HG02642 (cell line): ENCODE results near the gene SAMD11.

Experiments
- ATAC-seq: cut with Tn5 transposase; IDR thresholded peaks from one replicate; pipeline ENCODE4 v1.9.1; 2021; ENCODE audit warnings: mild to moderate bottlenecking; ENCODE audit not compliant: unreplicated experiment, poor library complexity

SAMD11 gene

DNA sequence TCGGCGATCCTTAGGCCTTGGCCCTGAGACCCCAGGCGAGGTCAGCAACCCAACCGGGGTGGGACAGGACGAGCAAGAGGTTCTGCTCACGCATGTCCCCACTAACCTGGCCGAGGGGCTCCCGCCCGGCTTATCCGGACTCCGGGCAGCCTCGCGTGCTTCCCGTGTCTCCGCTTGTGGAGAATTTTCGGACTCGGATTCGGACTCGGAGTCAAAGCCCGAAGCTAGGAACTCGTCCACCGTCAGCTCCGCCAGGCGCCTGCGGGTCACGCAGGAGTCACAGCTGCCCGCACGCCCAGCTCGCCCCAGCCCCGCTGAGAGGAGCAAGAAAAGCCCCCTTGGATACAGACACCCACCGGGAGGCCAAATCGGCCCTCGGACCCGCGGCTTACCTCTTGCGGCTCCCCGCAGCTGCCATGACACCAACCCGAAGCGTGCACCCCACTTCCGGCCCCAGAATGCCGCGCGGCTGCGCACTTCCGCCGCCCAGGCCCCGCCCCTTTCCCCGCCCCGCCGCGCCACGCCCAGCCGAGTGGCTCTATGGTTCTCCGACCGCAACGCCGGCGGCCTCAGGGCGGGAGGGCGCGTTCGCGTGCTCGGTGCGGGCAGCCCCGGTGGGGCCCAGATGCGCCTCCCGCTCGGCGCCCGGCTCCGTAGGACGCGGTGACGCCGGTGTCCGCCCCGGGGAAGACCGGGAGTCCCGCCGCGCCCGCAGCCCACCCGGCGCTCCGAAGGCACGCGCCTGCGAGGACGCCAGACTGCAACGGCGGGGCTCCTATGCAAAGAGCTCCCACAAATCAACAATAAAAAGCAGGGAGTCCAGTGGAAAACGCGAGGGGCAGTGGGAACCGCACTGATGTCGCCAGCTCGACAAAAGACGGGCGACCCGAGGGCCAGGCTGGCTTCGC is 35.4 kb downstream of the SAMD11 start, which contains the start of gene NOC2L:
Gene NOC2L (minus strand): TSS at position 434 of the 908 bp plus-strand sequence. CDS start 16 bp downstream, at position 418.
- peak; percentile 78 for ATAC-seq

DNA sequence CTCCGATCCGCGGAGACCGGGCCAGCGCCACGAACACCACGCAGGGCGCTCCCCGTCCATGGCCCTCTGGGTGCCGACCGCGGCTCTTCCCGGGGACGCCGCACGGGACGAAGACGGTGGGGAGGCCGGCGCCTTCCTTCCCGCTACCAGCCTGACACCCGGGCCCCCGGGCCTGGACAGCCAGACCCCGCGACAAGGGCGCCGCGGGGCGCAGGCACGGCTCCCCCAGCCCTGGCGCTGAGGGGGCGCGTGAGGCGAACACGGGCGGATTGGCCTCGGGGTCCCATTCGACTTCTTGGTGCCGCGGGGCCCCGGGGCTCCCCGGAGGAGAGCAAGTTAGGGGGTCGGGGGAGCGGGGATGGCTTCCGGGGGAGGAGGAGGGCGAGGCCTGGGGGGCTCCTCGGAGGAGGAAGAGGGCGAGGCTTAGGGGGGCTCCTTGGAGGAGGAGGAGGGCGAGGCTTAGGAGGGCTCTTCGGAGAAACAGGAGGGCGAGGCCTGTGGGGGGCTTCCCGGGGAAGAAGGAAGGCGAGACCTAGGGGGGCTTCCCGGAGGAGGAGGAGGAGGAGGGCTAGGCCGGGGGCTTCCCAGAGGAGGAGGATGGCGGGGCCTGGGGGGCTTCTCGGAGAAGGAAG is 36.1 kb downstream of the SAMD11 start:
- ATAC-seq = no peak

DNA sequence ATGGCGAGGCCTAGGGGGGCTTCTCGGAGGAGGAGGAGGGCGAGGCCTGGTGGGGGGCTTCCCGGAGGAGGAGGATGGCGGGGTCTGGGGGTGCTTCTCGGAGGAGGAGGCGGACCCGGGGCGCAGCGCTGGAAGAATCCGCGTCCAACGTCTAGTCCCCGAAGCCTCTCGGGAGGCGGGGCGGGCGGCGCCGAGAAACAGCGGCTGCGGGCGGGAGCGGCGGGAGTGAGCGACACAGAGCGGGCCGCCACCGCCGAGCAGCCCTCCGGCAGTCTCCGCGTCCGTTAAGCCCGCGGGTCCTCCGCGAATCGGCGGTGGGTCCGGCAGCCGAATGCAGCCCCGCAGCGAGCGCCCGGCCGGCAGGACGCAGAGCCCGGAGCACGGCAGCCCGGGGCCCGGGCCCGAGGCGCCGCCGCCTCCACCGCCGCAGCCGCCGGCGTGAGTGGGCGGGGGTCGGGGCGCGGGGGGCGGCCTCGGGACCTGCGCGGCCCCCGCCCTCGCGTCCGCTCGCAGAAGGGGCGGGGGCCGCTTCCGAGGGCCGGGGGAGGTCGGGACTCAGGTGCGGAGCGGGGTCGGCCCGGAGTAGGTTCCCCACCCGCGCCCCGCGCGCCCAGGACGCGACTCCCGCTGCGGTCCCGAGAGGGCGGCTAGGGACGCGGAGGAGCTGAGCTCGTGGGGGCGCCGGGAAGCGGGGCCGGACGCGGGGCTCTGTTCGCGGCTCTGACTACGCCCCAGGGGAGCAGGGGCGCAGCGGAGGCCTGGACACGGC is 36.8 kb downstream of the SAMD11 start, which contains the start of gene KLHL17:
Gene KLHL17 (plus strand): TSS at position 222 of the 769 bp plus-strand sequence. CDS start 110 bp downstream, at position 332.
- ATAC-seq = peak; percentile 43

DNA sequence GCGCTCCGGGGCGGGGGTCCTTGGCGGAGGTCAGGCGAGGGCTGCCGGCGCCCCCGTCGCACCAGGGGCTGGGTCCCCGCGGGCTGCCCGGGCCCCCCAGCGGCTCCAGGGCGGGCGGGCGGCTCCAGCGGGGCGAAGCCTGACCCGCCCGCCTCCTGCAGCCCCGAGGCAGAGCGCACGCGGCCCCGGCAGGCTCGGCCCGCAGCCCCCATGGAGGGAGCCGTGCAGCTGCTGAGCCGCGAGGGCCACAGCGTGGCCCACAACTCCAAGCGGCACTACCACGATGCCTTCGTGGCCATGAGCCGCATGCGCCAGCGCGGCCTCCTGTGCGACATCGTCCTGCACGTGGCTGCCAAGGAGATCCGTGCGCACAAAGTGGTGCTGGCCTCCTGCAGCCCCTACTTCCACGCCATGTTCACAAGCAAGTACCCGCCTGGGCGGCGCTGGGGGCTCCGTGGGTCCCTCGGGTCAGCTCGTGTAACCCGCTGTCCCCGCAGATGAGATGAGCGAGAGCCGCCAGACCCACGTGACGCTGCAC is 37.5 kb downstream of the SAMD11 start:
- no peak for ATAC-seq

DNA sequence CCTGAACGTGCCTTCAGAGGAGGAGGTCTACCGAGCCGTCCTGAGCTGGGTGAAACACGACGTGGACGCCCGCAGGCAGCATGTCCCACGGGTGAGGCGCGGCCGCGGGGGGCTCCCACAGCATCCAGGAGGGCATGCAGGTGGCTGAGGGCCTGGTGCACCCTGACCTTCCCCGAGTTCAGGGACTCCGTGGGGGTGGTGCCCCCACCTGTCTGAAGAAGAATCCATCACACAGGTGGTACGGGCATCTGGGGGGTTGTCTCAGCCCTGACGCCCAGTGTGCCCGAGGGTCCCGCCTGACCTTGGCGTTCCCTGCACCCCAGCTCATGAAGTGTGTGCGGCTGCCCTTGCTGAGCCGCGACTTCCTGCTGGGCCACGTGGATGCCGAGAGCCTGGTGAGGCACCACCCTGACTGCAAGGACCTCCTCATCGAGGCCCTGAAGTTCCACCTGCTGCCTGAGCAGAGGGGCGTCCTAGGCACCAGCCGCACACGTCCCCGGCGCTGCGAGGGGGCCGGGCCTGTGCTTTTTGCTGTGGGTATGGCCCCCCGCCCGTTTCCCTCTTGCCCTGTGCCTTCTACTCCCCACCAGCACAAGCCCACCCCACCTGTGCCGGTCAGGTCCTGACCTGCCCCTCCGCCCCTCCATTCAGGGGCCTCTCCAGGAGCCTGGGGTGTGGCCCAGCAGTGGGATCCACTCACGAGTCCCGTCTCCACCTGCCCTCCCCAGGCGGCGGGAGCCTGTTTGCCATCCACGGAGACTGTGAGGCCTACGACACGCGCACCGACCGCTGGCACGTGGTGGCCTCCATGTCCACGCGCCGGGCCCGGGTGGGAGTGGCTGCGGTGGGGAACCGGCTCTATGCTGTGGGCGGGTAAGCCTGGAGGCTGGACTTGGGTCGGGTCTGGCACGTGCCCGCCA is 38.9 kb downstream of the SAMD11 start:
- no peak for ATAC-seq

DNA sequence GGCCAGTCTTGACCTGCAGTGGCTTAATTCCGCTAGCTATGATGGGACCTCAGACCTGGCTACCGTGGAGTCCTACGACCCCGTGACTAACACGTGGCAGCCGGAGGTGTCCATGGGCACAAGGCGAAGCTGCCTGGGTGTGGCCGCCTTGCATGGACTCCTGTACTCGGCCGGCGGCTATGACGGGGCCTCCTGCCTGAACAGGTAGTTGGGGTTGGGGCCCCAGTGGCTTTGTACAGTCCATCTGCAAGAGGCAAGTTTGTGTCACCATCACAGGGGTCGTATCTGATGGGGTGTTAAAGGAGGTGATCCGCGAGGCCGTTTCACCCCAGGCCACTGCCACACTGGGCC is 39.6 kb downstream of the SAMD11 start:
- ATAC-seq = no peak

DNA sequence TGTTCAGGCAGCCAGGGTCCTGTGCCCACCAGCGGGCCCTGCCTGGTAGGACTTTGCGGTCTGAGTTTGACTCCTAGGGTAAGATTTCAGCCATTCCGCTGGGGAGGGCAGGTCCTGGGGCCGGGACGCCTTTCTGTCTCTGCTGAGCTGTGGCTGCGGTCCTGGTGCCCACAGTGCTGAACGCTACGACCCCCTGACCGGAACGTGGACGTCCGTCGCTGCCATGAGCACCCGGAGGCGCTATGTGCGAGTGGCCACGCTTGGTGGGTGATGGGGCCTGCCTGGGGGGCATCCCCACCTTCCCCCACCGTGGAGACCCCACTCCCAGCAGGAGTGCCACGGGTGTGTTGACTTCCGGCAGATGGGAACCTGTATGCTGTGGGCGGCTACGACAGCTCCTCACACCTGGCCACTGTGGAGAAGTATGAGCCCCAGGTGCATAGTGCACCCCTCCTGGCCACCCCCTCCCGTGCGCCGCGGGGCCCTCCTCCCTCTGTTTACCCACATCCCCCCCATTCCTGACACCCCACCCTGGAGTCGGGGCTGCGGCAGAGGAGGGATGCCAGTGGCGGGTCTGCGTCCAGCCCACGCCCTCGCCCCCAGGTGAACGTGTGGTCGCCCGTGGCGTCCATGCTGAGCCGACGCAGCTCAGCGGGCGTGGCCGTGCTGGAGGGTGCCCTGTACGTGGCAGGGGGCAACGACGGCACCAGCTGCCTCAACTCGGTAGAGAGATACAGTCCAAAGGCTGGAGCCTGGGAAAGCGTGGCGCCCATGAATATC is 40.2 kb downstream of the SAMD11 start:
- ATAC-seq = no peak

DNA sequence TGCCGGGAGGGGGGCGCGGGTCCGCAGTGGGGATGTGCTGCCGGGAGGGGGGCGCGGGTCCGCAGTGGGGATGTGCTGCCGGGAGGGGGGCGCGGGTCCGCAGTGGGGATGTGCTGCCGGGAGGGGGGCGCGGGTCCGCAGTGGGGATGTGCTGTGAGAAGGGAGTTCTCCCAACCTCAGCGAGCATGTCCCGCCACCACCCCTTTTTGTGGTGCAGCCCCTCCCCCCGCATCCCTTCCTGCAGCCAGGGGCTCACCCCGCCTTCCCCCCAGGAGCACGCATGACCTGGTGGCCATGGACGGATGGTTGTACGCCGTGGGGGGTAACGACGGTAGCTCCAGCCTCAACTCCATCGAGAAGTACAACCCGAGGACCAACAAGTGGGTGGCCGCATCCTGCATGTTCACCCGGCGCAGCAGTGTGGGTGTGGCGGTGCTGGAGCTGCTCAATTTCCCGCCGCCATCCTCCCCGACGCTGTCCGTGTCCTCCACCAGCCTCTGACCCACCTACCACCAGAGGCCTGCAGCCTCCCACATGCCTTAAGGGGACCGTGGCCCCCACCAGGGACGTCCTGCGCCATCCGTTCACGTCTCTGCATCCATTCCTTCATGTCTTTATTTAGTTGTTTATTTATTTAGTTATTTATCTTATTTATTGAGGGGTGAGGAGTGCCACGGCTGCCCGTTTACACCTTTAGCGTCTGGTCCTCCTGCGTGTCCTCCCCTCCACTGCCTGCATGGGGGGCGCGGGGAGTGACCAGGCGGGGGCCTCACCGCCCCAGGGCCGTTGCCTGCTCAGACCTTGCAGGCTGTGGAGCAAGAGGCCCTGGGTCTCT is 41.2 kb downstream of the SAMD11 start:
- no peak for ATAC-seq

DNA sequence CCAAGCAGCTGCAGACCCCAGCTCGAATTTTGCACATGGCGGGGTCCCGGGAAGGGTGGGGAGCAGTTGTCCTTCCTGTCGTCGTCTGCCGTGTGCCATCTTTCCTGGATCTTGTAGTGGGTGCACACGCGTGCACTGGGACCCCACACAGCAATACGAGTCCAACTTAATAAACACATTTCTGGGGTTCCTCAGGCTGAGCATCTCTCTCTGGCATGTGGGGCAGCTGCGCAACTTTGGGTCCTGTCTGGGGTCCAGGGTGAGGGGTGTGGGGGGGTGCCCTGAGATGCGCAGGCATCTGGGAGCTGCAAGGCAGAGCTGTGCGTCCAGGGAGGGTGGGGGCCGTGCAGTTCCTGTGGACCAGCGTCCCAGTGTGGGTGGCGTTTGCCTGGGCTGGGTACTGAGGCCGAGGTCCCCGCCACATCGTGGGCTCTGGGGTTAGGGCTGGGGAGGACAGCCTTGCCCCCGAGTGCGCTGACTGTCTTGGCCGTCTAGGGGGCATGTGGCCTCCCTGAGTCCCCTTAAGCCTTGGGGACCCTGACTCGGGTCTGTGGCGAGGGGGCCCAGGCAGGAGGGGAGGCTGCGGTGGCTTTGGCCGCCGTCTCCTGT is 41.9 kb downstream of the SAMD11 start:
- no peak for ATAC-seq

DNA sequence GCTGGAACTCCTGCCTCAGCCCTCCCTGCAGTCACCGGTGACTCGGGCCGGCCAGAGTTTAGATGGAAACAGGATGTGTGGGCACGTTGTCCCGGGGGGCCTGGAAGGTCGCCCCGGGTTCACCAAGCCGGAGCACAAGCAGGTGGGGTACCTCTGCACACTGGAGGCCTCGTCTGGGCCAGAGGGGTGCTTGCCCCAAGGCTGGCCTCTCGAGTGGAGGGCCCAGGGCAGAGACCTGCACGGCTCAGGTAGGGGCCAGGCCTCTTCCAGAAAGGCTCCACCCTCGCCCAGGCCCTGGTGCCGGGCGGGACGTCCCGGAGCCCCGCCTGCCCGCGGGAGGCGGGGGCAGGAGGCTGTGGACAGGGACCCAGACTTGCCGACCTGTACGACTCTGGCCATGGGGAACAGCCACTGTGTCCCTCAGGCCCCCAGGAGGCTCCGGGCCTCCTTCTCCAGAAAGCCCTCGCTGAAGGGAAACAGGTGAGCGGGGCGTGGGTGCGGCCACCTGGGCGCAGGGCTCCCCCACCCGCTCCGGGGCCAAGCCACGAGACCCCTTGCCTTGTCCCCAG is 42.5 kb downstream of the SAMD11 start, which contains the start of gene PLEKHN1:
Gene PLEKHN1 (plus strand): TSS at position 348 of the 569 bp plus-strand sequence. CDS start 50 bp downstream, at position 398.
- peak; percentile 21 for ATAC-seq

DNA sequence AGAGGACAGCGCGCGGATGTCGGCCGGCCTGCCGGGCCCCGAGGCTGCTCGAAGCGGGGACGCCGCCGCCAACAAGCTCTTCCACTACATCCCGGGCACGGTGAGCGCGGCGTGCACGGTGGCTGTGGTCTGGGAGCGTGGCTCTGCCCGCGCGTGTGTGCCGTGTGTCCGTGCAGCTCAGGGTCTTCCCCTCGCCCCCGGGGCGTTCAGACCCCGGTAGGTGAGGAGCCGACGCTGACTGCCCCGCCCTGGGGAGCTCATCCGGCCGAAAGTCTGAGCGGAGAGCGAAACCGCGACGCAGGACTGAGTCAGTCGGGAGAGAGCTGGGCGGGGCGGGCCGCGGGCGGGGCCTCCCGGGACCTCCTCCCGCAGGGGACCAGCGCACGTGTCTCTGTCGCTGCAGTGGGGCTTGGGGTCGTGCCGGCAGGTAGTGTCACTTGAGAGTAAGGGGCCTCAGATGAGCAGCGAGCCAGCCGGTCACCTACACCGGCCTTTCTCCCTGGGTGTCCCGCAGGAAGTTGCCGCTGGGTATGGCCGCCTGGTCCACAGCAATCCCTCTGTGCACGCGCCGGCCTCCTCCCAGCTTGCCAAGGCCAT is 43.1 kb downstream of the SAMD11 start:
- peak; percentile 56 for ATAC-seq

DNA sequence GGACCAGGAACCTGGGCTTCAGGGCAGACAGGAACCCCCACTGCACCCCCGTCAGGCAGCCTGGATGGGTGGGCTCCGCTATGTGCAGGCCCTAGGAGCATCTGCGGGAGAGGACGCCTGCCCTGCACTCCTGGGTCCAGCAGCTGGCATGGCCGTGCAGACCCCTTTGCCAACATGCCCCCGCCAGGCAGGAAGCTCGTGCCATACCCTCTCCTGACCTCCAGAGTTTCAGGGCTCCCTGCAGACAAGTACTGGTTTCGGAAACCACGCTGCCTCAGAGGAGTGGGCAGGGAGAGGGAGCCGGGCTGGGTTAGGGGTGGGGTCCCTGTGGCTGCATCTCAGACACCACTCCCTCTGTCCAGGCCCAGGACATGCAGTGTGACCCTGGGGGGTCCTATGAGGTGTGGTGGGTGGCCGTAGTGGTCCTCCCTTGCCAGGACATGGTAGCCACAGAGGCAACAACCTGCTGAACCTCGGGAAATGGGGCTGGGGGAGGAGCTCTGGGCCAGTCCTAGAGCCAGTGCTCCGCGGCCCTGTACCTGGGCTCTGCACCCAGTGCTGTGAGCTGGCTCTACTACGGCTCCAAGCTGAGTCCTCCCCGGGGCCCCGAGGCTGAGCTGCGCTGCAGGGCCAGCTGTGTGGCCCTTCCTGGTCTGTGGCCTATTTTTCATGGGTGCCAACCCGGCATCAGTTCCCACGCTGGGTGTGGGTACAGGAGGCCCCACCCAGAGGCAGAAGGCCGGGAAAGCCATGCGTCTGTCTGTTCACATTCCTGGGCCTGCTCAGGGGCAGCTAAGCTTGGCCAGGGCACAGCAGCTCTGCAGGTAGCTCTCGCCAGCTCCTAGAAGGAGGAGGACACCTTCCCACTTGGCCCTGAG is 44.0 kb downstream of the SAMD11 start:
- ATAC-seq = no peak

DNA sequence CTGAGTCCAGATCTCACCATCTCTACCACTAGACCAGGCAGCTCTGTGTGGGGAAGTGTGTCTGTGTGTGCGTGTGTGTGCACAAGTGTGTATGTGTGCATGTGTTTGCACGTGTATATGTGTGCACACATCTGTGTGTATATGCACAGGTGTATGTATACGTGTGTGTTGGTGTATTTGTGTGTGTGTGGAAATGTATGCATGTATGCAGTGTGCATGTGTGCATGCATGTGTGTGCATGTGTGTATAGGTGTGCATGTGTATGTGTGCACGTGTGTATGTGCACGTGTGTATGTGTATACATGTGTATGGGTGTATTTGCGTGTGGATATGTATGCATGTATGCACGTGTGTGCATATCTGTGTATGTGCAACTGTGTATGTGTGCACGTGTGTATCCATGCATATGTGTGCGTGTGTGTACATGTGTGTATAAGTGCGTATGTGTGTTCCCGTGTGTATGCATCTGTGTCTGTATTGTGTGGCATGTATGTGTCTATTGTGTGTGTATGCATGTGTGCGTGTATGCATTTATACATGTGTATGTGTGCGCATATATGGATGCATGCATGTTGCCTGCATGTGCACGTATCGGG is 45.6 kb downstream of the SAMD11 start:
- ATAC-seq = no peak

DNA sequence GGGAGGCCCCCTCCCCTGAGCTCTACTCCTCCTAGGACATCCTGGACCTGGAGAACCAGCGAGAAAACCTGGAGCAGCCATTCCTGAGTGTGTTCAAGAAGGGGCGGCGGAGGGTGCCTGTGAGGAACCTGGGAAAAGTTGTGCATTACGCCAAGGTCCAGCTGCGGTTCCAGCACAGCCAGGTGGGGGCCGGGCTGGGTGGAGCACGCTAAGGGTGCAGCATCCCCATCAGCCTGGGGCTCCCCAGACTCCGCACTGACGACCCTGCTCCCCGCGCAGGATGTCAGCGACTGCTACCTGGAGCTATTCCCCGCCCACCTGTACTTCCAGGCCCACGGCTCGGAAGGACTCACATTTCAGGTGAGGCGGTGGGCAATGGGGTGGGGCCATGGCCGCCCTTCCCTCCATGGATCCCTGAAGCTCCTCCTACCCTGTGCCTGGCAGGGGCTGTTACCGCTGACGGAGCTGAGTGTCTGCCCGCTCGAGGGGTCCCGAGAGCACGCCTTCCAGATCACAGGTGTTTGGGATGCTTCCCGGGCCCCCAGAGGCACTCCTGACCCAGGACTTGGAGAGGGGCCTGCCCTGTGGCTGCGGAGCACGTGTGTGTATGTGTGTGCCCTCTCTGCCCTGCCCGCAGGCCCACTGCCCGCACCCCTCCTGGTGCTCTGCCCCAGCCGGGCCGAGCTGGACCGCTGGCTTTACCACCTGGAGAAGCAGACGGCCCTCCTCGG is 46.7 kb downstream of the SAMD11 start:
- no peak for ATAC-seq
